Measurements from ENCODE around the gene MCU. TPM values are rescaled to one million over a fixed set of nuclear protein-coding genes. Genes with fewer than 3 reads are reported as not detected.

Gene MCU
- polyA plus RNA-seq, 1 donor (not counting 4 experiments of a cell fraction or from before 2014, with no cell fraction given), result 103 TPM

DNA sequence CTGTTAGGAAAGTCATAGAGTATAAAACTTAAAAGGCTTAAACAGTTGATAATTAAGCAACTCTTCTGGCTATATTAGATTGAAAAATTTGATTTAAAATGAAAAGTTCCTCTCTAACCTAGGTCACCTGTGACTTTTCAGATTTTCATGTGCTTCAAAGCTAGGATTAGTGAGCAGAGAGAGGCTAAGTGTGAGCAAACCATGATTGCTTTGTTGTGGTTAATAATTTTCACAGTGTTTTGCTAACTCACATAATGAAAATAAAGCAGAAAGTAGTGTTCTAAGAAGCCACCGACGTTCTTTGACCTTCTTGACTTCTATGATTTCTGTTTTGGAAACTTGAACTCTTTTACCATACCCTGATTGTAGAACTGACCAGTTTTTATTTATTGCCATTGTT lies 126.1 kb downstream of the MCU start:
- Histone ChIP-seq H3K79me2 (ENCODE audit: control insufficient read depth, insufficient read depth, low read length) (peaks cover 11% of the 10 kb centered on the region), H3K27ac (ENCODE audit: control insufficient read depth, insufficient read depth, low read length) (no peak overlapping the region), H3K36me3 (ENCODE audit: control insufficient read depth in 2 of 2, extremely low read depth in 1 of 2, insufficient read depth in 2 of 2, low read length in 2 of 2) (no peaks in the 10 kb centered on the region), H3K4me1 (ENCODE audit: control insufficient read depth, extremely low read depth, insufficient read depth, low read length) (peaks cover 19% of the 10 kb centered on the region), H4K20me1 (ENCODE audit: control insufficient read depth, extremely low read depth, insufficient read depth, low read length) (no peaks in the 10 kb centered on the region), H2AFZ (ENCODE audit: control insufficient read depth, low read length) (no peak overlapping the region), H3K4me2 (ENCODE audit: control insufficient read depth, extremely low read depth, insufficient read depth, low read depth, low read length) (no peak overlapping the region), H3K9me3 (ENCODE audit: control insufficient read depth, low read depth, low read length) (no peaks in the 10 kb centered on the region), H3K27me3 (ENCODE audit: control insufficient read depth, extremely low read depth, insufficient read depth, low read length) (no peaks in the 10 kb centered on the region), H3K9me1 (ENCODE audit: control insufficient read depth, extremely low read depth, insufficient read depth, low read length) (no peaks in the 10 kb centered on the region), H3K4me3 (ENCODE audit: control insufficient read depth in 2 of 3, extremely low read depth in 1 of 3, insufficient read depth in 2 of 3, low read depth in 1 of 3, low read length in 3 of 3) (no peak overlapping the region), H3K9ac (ENCODE audit: control insufficient read depth, extremely low read depth, insufficient read depth, low read length) (no peak overlapping the region)
- no peak for FAIRE-seq
- no peak for TF ChIP-seq EZH2 (IDR thresholded peaks at IDR 0.05; ENCODE audit: low read length)
- TF ChIP-seq, protein P1, sequence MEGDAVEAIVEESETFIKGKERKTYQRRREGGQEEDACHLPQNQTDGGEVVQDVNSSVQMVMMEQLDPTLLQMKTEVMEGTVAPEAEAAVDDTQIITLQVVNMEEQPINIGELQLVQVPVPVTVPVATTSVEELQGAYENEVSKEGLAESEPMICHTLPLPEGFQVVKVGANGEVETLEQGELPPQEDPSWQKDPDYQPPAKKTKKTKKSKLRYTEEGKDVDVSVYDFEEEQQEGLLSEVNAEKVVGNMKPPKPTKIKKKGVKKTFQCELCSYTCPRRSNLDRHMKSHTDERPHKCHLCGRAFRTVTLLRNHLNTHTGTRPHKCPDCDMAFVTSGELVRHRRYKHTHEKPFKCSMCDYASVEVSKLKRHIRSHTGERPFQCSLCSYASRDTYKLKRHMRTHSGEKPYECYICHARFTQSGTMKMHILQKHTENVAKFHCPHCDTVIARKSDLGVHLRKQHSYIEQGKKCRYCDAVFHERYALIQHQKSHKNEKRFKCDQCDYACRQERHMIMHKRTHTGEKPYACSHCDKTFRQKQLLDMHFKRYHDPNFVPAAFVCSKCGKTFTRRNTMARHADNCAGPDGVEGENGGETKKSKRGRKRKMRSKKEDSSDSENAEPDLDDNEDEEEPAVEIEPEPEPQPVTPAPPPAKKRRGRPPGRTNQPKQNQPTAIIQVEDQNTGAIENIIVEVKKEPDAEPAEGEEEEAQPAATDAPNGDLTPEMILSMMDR (optimal IDR thresholded peaks at IDR 0.05 in 1 of 3, IDR thresholded peaks at IDR 0.05 in 1 of 3, conservative IDR thresholded peaks at IDR 0.05 in 1 of 3; ENCODE audit: extremely low read depth in 1 of 3, insufficient read depth in 2 of 3, low read length in 3 of 3), result no peak
- dilution Hi-C loops (cut with MboI; ENCODE audit: extremely low pct_ligation_motif_present, low sequenced_read_pairs), result no loop called here
- DNase-seq (ENCODE audit: low read depth, low spot score), result no peak

GRCh38 chr10:72819053-72819452 lies 127.1 kb downstream of the MCU start:
- peaks cover 10% of the 10 kb centered on the region for H3K79me2 ChIP-seq (ENCODE audit: control insufficient read depth, insufficient read depth, low read length)
- H3K36me3 ChIP-seq (ENCODE audit: control insufficient read depth in 2 of 2, extremely low read depth in 1 of 2, insufficient read depth in 2 of 2, low read length in 2 of 2), result no peaks in the 10 kb centered on the region
- TF ChIP-seq, protein P1 (optimal IDR thresholded peaks at IDR 0.05 in 1 of 3, IDR thresholded peaks at IDR 0.05 in 1 of 3, conservative IDR thresholded peaks at IDR 0.05 in 1 of 3; ENCODE audit: extremely low read depth in 1 of 3, insufficient read depth in 2 of 3, low read length in 3 of 3), result no peak
- no peak for TF ChIP-seq EZH2 (IDR thresholded peaks at IDR 0.05; ENCODE audit: low read length)
- H3K27ac ChIP-seq (ENCODE audit: control insufficient read depth, insufficient read depth, low read length), result no peak overlapping the region
- FAIRE-seq, result no peak
- DNase-seq (ENCODE audit: low read depth, low spot score), result no peak
- no peaks in the 10 kb centered on the region for H4K20me1 ChIP-seq (ENCODE audit: control insufficient read depth, extremely low read depth, insufficient read depth, low read length)
- no peak overlapping the region for H3K9ac ChIP-seq (ENCODE audit: control insufficient read depth, extremely low read depth, insufficient read depth, low read length)
- H3K4me1 ChIP-seq (ENCODE audit: control insufficient read depth, extremely low read depth, insufficient read depth, low read length), result peaks cover 11% of the 10 kb centered on the region
- dilution Hi-C loops (cut with MboI; ENCODE audit: extremely low pct_ligation_motif_present, low sequenced_read_pairs), result no loop called here
- no peaks in the 10 kb centered on the region for H3K27me3 ChIP-seq (ENCODE audit: control insufficient read depth, extremely low read depth, insufficient read depth, low read length)
- H3K4me3 ChIP-seq (ENCODE audit: control insufficient read depth in 2 of 3, extremely low read depth in 1 of 3, insufficient read depth in 2 of 3, low read depth in 1 of 3, low read length in 3 of 3), result no peak overlapping the region
- H2AFZ ChIP-seq (ENCODE audit: control insufficient read depth, low read length), result no peak overlapping the region
- H3K4me2 ChIP-seq (ENCODE audit: control insufficient read depth, extremely low read depth, insufficient read depth, low read depth, low read length), result no peak overlapping the region
- H3K9me1 ChIP-seq (ENCODE audit: control insufficient read depth, extremely low read depth, insufficient read depth, low read length), result no peaks in the 10 kb centered on the region
- no peaks in the 10 kb centered on the region for H3K9me3 ChIP-seq (ENCODE audit: control insufficient read depth, low read depth, low read length)

Measured in keratinocyte (primary cell).